Measurements from ENCODE around the gene PPY.
"Not testable (repeated sequence)": the region's sequence is repeated elsewhere in the genome, so short reads cannot be mapped to it uniquely, and the experiment has no call there.

The PPY gene

GRCh38 chr17:43901861-43902589 is 40.3 kb downstream of the PPY start:
- no peak for DNase-seq

DNA sequence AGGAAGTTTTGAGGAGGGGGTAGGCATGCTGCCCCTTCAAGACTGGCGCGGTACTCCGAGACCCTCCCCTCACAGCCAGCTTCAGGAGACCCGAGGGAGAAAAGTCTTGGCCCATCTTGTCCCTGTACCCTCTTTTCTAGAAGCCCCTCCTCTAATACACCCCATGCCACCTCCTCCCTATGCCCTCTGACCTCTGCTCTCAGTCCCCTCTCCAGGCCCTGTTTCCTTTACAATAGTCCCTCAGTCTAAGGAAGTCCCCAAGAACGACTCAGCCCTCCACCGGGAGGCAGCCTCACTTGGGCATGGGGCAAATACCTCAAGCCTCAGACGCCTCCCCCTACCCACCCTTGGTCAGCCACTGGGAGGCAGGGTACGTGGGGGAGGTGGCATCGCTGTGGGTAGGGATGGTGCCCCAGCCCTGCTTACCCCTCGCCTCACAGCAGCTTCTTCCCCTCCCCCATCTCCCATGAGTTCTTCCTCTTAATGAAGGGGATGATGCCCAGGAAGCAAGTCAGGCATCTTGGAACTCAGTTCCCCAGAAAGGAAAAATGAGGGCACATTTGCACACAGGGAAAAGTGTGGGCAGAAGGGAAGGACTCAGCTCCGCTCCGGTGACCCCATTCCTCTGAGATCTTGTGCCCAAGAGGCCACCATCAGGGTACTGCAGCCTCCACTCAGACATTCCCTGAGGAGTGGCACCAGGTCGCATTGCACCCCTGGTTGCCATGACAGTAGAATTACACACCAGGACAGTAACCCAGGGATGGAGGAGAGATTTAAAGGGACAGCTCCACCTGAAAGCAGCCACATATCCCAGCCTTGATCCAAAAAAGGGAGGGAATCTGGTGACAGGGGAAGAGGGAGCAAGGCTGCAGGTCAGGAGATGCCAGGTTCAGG is 41.2 kb downstream of the PPY start:
- DNase-seq, result no peak

DNA sequence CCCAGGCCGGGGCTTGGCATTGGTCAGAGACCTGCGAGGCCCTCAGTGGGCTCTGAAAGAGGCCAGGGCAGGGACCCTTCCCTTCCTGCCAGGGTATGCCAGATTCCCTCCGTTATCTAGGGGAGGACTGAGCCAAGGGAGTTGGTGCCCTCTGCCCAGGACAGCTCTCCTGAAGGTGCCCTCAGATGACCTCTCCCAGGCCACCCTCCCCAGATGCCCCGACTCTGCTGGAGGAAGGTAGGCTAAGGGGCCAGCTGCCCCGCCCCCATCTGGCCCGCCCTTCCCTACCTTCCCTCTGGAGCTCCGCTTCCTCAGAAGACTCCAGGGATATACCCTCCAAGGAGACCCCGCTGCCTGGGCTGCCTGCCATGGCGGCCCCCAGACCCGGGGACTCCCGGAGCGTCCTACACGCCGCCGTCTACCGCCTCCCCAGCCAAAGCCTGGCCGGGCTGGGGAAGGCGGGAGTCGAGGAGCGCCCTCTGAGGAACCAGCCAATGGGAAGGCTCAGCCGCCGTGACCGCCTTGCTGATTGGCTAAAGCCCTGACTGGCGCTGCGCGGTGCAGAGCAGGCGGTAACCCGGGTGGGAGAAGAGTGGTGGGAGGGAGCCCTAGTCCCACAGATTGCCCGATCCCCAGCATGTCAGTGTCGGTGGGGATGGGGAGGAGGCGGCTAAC is 42.0 kb downstream of the PPY start:
- peak; percentile 66 for DNase-seq

DNA sequence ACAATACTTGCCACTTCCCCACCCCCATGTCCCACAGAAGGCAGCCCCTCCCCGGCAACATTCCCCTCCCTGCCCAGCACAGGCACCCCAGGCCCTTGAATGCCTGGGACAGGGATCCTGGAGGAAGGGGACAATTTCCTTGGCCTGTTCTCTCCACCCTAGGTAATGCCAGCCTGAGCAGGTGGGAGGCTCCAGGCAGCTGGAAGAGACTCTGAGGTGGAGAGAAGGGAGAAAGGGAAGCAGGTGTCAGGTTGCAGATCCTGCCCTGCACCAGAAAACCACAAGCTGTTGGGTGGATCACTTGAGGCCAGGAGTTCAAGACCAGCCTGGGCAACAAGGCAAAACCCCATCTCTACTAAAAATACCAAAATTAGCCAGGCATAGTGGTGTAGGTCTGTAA is 43.8 kb downstream of the PPY start:
- no peak for DNase-seq

GRCh38 chr17:43897831-43898230 is 44.4 kb downstream of the PPY start:
- no peak for DNase-seq

DNA sequence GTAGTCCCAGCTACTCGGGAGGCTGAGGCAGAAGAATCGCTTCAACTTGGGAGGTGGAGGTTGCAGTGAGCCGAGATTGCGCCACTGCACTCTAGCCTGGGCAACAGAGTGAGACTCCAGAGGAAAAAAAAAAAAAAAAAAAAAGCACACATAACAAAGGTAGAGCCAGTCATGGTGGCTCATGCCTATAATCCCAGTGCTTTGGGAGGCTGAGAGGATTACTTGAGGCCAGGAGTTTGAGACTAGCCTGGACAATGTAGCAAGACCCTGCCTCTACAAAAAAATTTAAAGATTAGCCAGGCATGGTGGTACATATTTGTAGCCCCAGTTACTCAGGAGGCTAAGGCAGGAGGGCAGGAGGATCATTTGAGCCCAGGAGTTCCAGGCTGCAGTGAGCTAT is 47.8 kb downstream of the PPY start:
- DNase-seq, result not testable (repeated sequence)

GRCh38 chr17:43892647-43892952 is 49.7 kb downstream of the PPY start:
- no peak for DNase-seq

DNA sequence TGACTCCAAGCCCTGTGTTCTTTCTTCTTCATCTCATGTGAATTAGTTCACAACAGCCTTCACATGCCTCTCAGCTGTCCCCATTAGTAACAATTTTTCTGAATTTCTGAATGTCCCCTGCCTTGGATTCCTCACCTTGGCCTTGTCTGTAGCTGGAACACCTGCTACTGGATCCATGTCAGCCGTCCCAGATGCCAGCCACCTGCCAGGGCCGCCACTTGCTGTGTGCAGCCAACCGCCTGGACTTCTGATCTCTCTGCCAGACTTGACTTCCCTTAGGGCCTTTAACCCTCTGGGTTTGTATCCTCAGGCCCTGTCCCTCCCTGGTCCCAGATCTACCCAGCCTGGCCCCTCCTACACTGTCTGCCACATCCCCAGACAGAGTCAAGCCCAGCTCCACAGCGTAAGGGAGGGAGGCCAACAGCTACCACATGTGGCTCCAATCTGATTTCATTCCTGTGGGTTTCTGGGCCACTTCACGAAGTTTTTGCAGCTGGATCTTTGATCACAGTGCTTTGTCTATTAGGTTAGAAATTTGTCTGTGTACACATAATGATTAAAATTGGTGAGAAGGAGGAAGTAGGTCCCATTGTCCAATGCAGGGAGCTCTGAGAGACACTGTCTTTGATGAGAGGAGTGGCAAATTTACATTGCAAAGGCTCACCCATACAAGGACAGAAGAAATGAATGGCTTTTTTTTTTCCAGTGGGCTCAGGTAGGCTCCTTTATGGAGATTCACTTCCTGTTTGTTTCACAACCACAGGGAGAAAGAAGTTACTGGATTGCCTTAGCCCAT is 50.2 kb downstream of the PPY start:
- DNase-seq, result no peak

Data from activated gamma-delta T cell treated with Interleukin-2 at 50 U/mL for 16 hours (primary cell).